Measurements from ENCODE around the gene ZMAT3. TPM values are rescaled to one million over a fixed set of nuclear protein-coding genes. Genes with fewer than 3 reads are reported as not detected.

The ZMAT3 gene
- total RNA-seq, 1 donor from 2014 or later, result 8.6 TPM

DNA sequence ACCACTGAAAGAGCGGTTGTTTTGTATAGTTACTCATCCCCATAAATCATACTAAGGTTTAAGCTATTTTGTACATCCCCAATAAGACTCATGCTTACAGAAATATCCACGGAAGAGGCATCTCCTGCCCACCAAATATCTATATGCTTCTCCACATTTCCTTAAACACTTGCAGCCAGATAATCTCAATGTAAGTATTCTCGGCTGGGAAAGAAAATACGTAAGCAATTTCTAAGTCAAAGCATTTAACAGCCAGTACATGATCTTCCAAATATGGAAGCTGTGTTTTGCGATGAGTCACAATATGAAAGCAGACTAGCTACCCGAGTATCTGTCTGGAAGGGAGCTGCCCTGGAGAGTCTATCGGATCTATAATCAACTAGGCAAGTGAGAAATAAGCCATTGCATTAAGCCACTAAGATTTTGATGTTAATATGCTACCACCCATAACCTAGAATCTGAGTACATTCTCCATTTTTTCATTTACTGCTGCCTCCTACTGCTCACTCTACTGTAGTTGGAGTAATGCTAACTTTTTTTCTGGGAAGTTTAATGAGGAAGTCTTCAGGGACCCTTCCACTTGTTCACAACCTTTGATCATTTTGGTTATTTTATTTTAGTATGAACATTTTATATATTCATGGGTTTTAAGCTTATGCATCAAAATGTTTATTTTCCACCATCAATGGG, 26.9 kb upstream of the ZMAT3 start:
- Histone ChIP-seq H3K9ac (no peak overlapping the region), H3K4me3 (no peak overlapping the region), H3K4me1 (no peaks in the 10 kb centered on the region), H3K79me2 (ENCODE audit: low read depth) (no peaks in the 10 kb centered on the region), H2AFZ (replicated peaks) (no peak overlapping the region), H3K4me2 (no peak overlapping the region), H4K20me1 (ENCODE audit: low read depth) (no peaks in the 10 kb centered on the region), H3K36me3 (no peaks in the 10 kb centered on the region), H3K9me3 (ENCODE audit: low read depth) (no peaks in the 10 kb centered on the region), H3K27me3 (no peaks in the 10 kb centered on the region), H3F3A (ENCODE audit: low read depth) (no peaks in the 10 kb centered on the region), H3K27ac (no peak overlapping the region)
- H3K4me3 Mint-ChIP-seq, result no peak overlapping the region
- TF ChIP-seq EZH2phosphoT487 (IDR thresholded peaks at IDR 0.05) (no peak), EZH2 (IDR thresholded peaks at IDR 0.05) (no peak)
- TF ChIP-seq, protein P1, sequence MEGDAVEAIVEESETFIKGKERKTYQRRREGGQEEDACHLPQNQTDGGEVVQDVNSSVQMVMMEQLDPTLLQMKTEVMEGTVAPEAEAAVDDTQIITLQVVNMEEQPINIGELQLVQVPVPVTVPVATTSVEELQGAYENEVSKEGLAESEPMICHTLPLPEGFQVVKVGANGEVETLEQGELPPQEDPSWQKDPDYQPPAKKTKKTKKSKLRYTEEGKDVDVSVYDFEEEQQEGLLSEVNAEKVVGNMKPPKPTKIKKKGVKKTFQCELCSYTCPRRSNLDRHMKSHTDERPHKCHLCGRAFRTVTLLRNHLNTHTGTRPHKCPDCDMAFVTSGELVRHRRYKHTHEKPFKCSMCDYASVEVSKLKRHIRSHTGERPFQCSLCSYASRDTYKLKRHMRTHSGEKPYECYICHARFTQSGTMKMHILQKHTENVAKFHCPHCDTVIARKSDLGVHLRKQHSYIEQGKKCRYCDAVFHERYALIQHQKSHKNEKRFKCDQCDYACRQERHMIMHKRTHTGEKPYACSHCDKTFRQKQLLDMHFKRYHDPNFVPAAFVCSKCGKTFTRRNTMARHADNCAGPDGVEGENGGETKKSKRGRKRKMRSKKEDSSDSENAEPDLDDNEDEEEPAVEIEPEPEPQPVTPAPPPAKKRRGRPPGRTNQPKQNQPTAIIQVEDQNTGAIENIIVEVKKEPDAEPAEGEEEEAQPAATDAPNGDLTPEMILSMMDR (IDR thresholded peaks at IDR 0.05), result no peak
- H3K4me1 Mint-ChIP-seq, result no peaks in the 10 kb centered on the region
- H3K27ac Mint-ChIP-seq, result no peak overlapping the region
- no peak for DNase-seq (ENCODE audit: low spot score)
- no peaks in the 10 kb centered on the region for H3K9me3 Mint-ChIP-seq
- no peaks in the 10 kb centered on the region for H3K36me3 Mint-ChIP-seq
- H3K27me3 Mint-ChIP-seq (ENCODE audit: insufficient read depth, low read depth), result no peaks in the 10 kb centered on the region

DNA sequence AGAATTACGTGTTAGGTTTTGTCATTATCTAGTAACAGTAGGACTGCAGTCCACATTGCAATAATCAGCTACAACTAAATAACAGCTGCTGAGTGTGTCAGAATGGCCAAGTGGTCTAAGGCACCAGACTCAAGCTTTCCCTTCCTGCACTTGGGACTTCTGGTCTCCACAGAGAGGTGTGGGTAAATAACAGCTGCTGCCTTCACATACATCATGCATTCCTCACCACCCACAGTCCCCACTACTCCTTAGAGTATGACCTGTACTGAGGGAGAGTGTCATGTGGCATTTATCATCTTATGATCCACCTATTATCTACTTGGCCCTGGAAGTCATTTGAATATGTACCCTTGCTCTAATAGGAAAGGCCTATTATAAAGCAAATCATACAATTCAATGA, 22.2 kb upstream of the ZMAT3 start:
- H3K79me2 ChIP-seq (ENCODE audit: low read depth), result no peaks in the 10 kb centered on the region
- H2AFZ ChIP-seq (replicated peaks), result no peak overlapping the region
- Mint-ChIP-seq H3K27me3 (ENCODE audit: insufficient read depth, low read depth) (no peaks in the 10 kb centered on the region), H3K4me1 (no peaks in the 10 kb centered on the region), H3K4me3 (no peak overlapping the region), H3K36me3 (no peaks in the 10 kb centered on the region), H3K9me3 (no peaks in the 10 kb centered on the region), H3K27ac (no peak overlapping the region)
- no peaks in the 10 kb centered on the region for H3K27me3 ChIP-seq
- no peaks in the 10 kb centered on the region for H3F3A ChIP-seq (ENCODE audit: low read depth)
- no peak overlapping the region for H3K9ac ChIP-seq
- H3K4me1 ChIP-seq, result no peaks in the 10 kb centered on the region
- H3K4me3 ChIP-seq, result no peak overlapping the region
- no peaks in the 10 kb centered on the region for H3K36me3 ChIP-seq
- no peak for DNase-seq (ENCODE audit: low spot score)
- H3K9me3 ChIP-seq (ENCODE audit: low read depth), result no peaks in the 10 kb centered on the region
- no peak overlapping the region for H3K4me2 ChIP-seq
- TF ChIP-seq, protein P1 (IDR thresholded peaks at IDR 0.05), result no peak
- TF ChIP-seq EZH2phosphoT487 (IDR thresholded peaks at IDR 0.05) (no peak), EZH2 (IDR thresholded peaks at IDR 0.05) (no peak)
- no peak overlapping the region for H3K27ac ChIP-seq
- no peaks in the 10 kb centered on the region for H4K20me1 ChIP-seq (ENCODE audit: low read depth)

DNA sequence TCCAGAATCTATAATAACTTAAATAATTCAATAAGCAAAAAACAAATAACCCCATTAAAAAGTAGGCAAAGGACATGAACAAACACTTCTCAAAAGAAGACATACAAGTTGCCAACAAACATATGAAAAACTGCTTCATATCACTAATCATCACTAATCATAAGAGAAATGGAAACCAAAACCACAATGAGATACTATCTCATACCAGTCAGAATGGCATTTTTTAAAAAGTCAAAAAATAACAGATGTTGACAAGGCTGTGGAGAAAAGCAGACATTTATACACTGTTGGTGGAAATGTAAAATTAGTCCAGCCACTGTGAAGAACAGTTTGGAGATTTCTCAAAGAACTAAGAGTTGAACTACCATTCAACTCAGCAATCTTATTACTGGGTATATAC, 19.5 kb upstream of the ZMAT3 start:
- Mint-ChIP-seq H3K9me3 (no peaks in the 10 kb centered on the region), H3K4me1 (no peaks in the 10 kb centered on the region), H3K27ac (no peak overlapping the region), H3K36me3 (no peaks in the 10 kb centered on the region), H3K4me3 (no peak overlapping the region), H3K27me3 (ENCODE audit: insufficient read depth, low read depth) (peaks cover 2% of the 10 kb centered on the region)
- no peak for DNase-seq (ENCODE audit: low spot score)
- Histone ChIP-seq H3K4me2 (no peak overlapping the region), H3K27ac (no peak overlapping the region), H3K36me3 (no peaks in the 10 kb centered on the region), H3K4me3 (no peak overlapping the region), H2AFZ (replicated peaks) (no peak overlapping the region), H3K79me2 (ENCODE audit: low read depth) (no peaks in the 10 kb centered on the region), H3K27me3 (no peaks in the 10 kb centered on the region), H4K20me1 (ENCODE audit: low read depth) (no peaks in the 10 kb centered on the region), H3K9me3 (ENCODE audit: low read depth) (no peaks in the 10 kb centered on the region), H3F3A (ENCODE audit: low read depth) (no peaks in the 10 kb centered on the region), H3K4me1 (no peaks in the 10 kb centered on the region), H3K9ac (no peak overlapping the region)
- TF ChIP-seq, protein P1 (IDR thresholded peaks at IDR 0.05), result no peak
- no peak for TF ChIP-seq EZH2 (IDR thresholded peaks at IDR 0.05)

Measured in neural progenitor cell (in vitro differentiated cells).